Right forelimb (tissue), 1 donor: ENCODE results near the gene KIF1A.

Experiments
- DNase-seq: peaks from one replicate; pipeline ENCODE4 v3.0.0-alpha.2; 2018

Gene KIF1A

DNA sequence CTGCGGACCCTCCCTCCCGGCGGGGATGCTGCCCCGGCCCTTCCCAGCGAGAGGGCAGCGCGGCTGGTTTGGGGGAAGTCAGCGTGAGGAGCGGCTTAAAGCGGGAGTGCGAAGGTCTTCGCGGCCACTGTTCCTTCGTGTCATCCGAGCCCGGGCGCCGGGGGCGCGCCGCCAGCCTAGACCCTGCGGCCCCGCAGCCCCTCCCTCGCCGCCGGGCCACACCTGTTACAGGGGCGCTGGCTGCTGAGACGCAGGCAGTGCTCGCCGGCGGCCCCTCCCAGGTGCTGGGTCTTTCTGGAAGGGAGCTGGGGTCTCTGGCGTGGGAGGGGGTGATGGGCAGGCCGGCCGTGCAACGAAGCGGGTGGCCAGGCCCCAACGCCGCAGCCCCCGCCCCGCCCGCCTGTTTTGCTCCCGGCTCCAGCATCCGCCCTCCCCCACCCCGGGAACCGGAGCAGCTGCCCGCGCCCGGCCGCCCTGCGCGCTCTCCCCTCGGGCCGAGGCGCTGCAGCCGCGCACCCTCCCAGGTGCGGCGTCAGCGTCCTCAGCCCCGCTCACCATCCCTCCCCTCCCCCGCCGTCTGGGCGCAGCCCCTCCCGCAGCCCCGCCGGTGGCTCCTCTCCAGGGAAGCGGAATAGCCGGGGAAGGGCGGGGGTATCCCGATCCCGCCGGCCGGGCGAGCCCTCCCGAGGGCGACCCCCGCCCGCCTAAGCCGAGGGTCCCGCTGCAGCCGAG is 727 bp downstream of the KIF1A start:
- peak; percentile 39 for DNase-seq

- peak; percentile 43 for DNase-seq
Observed at GRCh38 chr2:240818293-240819125, 1.5 kb downstream of the KIF1A start.

DNA sequence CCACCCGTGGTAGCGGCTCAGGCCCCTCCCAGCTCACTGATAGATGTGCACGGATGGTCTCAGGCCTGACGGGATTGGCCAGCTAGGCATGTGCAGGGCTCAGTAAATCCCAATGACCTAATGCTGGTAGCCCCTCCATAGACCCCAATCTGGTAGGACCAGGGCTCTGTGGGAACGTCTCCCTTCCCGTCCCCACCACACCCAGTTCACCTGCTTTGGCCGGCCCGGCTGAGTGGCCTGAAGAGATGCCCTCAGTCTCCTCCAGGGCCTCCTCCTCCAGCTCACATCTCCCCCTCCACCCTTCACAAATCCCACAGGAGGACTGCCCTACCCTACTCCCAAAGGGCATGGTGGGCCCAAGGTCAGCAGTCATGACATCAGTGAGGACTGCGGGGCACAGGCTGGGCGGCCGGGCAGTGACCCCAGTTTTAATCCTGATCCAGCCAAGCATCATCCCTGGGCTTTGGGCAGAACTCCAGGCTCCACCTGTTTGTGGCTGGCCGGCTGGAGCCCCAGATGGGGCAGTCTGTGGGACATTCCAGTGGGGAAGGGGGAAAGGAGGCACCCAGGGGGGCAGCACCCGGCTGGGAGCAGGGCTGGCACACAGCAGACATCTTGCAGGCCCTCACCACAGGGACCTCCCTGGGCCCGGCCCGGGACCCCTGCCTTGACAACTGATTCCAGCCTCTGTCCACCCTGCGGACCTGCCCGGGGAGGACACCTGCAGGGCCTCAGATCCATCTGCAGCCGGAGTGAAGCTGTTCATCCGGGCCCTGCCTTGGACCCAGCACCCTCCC is 2.3 kb downstream of the KIF1A start:
- peak; percentile 37 for DNase-seq

DNA sequence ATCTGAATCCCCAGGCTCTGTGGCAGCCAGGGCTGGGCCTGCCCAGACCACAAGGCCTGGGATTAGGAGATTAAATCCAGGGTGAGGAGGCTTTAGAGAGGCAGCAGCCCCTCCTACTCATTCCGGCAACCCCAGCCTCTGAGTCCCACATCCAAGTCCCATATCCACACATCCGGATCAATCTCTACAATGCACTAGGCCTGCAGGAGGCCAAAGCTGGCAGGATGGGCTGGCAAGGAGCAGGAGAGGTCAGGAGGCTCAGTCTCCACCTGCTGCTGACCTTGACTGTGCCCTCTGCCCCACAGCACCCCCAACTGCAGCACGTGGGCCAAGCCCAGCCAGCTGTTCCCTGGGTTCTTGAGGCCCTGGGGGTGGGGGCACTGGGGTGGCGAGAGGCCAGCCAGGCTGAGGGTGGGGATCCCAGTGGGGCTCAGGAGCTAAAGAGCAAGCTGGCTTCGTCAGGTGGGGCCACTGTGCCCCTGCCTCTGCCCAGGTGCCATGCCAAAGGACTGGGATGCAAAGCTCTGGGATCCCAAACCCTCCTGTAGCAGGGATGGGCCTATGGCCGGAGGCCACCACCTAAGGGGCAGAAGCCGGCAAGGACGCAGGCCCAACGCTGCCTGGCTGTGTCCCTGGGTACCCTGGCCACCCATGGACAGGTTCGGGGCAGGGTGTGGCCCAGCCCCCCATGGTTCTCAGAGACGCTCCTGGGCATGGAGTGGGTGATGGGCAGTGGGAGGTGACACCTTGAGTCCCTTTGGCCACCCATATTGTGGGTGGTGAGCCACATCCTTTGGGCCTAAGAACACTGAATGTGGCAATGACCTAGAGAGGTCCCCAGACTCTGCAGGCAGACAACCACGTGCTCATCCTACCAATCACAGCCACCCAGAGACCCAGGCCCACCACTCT is 3.2 kb downstream of the KIF1A start:
- peak; percentile 38 for DNase-seq

DNA sequence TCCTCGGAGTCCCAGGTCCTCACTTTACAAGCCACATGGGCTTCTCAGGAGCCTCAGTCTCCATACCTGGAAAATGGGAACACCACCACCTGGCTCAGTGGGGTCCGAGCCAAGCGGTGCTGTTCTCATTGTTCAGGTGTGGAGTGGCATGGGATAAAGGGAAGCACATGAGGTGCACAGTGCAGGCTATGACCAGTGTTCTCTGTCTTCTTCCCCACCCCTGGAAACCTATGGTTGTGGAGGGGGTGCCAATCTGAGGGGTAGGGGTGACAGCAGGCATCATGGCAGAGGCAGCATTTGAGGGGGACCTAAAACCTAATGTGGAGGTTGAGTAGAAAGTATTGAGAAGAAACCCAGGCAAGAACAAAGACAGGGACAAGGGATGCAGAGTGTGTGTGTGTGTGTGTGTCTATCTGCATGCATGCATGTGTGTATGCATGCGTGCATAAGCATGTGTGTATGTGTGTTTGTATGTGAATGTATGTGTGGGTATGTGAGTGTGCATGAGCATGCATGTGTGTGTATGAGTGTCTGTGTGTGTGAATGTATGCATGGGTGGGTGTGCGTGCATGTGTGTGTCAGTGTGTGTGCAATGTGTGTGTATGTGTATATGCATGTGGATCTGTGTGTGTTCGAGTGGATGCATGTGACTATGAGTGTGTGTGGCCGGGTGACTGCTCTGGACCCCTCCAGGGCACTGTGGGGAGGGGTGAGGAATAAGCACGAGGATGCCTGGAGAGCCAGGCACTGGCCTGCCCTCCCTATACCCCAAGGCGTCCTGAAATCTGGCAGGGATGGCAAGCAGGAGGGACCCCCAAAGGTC is 4.0 kb downstream of the KIF1A start:
- peak; percentile 28 for DNase-seq

- peak; percentile 25 for DNase-seq
Observed at GRCh38 chr2:240814946-240815760, 4.9 kb downstream of the KIF1A start.

DNA sequence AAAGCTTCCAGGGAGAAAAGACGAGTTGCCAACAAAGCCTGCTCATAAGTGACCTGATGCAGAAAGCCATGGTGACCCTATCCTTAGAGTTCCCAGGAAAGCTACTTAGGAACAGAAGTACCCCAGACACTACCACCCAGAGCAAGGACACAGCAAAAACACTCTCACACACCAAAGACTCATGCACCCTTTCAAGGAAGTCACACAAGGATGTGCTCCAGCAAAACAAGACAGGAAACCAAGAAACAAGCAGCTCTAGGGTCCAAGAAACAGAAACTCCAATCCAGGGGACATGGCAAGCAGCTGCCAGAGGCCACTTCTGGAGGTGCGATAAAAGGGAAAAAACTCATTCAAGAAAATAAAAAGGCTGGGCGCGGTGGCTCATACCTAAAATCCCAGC is 5.7 kb downstream of the KIF1A start:
- no peak for DNase-seq

DNA sequence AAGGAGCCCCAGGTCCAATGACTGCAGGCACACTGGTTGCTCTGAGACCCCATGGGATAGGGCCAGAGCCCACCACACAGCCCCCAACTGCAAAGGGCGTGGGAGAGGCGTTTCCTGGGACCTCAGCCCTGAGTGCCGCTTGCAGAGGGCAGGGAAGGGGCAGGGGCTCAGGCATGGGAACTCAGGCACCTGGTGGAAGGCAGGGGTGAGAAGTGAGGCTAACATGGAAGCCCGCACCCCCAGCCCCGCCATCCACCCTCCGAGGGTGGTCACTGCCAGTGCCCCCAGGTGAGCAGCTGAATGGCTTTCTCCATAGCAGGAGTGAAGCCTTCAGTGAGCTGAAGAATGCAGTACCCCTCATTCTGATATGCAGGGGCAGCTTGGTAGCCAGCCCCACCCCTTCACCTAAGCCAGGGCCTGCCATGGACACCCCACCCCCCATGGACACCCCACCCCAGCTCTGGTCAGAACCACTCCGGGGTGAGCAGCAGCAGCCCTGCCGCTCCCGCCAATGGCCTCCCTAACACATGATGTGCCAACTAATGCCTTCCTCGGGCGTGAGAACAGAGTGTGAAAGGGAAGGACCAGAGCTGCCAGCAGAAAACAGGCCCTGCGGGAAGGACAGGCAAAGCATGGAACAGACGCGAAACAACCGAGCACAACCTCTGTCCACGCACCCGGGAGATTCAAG is 6.6 kb downstream of the KIF1A start:
- DNase-seq: no peak

- DNase-seq: peak; percentile 41
Observed at GRCh38 chr2:240812721-240813120, 7.3 kb downstream of the KIF1A start.

DNA sequence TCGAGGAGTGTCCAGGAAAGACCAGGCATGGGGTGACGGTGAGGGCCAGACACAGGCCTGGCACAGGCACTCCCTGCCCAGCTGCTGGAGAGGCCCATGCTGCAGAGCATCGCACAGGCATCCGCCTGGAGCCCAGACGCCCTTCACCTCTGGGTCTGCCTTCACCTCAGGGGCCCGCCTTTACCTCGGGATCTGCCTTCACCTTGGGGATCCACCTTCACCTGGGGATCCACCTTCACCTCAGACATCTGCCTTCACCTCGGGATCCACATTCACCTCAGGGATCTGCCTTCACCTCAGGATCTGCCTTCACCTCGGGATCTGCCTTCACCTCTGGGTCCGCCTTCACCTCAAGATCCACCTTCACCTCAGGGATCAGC is 7.7 kb downstream of the KIF1A start:
- DNase-seq: no peak

DNA sequence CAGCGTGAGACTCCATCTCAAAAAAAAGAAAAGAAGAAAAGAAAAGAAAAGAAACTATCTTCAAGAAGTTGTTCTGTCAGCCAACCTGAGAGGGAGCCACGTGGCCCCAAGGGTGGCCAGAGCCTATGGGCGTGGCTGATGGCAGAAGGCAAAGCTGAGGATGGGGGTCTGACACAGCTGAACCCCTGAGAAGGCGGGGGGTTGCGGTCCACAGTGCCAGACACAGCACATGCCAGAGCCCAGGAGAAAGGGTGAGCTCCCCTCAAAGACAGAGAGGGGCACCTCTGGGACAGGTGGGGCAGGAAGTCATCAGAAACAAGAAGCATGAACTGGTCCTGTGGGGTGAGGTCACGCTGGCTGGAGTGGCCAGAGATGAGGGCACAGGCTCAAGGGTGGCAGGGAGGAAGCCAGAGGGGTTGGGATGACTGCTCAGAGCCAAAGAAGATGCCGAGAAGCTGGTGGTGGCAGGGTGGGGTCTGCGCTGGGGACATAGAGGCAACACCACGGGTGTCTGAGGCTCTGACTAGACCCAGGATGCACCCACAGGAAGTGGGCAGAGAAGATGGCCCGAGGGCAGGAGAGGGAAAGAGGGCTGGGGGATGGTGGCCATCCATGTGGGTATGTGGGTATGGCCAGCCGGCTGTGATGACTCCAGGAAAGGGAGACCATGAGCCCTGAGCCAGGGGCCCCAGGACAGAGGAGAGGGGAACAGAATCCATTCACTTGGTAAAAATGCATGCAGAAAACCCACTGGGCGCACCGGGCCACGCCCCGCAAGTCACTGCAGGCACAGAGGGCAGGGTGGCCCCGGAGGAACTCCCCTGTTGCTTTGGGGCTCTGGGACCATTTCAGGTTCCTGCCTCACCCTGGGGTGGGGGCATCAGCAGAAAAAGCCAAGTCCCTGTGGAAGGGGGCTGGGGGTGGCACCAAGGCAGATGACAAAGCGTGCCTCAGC is 8.4 kb downstream of the KIF1A start:
- peak; percentile 27 for DNase-seq

GRCh38 chr2:240810621-240811020 is 9.4 kb downstream of the KIF1A start:
- DNase-seq: no peak

DNA sequence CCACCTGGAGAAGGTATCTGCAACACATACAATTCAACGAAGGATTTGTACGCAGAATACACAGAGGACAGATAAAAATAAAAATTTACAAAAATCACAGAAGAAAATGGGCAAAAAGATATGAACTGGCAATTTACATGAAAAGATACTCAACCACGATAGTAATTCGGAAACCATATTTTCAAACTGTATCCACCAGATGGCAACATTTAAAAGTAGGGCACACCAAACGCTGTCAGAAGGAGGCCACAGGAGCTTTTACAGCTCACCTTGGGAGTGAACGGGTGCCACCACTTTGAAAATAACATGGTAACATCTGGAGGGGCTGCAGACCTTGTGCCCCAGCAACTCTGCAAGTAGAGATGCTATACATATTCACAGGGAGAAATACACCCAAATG is 9.8 kb downstream of the KIF1A start:
- DNase-seq: no peak

DNA sequence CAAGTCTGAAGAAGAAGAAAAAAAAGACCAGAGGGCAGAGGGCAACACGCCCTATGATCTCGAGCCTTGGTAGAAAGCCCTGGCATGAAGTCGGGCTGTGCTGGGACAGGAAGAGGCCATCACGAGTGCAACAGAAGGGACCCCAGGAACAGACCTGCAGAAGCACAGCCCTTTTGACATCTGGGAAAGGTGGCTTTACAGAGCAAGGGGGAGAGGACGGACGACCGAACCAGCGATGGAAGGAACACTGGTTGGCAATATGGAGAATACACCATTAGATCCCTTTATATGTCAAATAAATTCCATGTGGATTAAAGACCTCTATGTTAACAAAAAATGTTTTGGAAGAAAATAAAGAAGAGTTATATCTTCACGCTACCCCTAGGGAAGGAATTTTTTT is 10.7 kb downstream of the KIF1A start:
- no peak for DNase-seq

DNA sequence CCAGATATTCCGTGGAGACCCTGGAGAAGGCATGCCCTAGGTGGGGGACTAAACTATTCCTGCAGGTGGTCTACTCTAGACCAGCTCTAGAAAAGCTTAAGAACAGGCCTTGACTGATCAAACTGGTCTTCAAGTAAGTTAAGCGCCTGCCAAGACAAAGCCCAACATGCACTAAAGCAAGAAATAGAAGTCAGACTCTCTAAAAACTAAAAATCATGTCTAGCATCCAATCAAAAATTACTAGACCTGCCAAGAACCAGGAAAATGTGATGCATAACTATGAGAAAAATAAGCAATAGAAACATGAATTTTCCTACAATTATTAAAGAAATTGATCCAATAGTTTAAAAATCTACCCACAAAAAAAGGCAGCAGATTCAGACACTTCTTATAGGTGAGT is 13.6 kb downstream of the KIF1A start:
- no peak for DNase-seq

DNA sequence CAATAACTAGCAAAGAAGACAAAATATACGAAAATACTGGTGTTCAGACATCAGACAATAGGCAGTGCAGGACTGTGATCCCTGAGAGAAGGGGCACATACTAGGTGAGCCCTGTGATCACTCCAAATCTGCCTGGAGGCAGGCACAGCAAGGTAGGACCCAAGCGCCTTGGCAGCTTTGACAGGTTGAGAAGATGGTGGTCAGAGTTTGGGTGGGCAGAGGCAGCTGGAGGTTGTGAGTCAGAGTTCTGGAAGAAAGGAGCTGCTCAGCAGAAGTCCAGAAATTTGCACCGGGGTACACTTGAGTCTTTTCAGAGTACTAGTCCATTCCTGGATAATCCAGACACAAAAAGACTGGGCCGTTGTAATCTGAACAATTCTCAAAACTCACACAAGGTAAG is 14.0 kb downstream of the KIF1A start:
- DNase-seq: no peak

DNA sequence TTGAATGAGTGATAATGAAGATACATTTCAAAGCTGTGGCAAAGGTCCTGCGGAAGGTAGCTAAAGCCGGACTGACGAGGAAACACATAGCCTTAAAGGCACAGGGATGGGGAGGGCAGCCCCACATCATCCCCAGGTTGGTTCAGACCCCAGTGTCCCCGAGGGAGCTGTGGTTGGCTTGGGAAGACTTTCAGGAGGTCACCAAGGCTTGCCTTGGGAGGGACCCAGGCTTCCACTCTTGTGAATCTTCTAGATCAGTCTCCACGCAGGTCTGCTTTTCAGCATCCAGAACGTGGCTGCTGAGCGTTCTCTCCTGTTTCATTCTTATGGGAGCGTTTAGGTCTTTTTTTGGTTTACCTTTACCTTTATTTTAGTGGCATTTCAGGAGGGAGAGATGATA is 16.8 kb downstream of the KIF1A start:
- DNase-seq: no peak

- DNase-seq: peak; percentile 42
Observed at GRCh38 chr2:240799033-240799820, 20.8 kb downstream of the KIF1A start.
